Mesothelial cell of epicardium (in vitro differentiated cells): ENCODE data around the gene ATOSB. TPM values are rescaled to one million over a fixed set of nuclear protein-coding genes. Genes with fewer than 3 reads are reported as not detected.
A peak's percentile ranks its signal among the peaks of the same experiment; 100 is the strongest.

Experiments used
- DNase-seq, 2 experiments: peaks; one replicate each; pipeline ENCODE4 v3.0.0; 2021; ENCODE audit warnings: low spot score in 2 of 2; ENCODE audit not compliant: unreplicated experiment in 2 of 2
- H3K27ac Mint-ChIP-seq: 2 replicates; pipeline ENCODE4 v1.8.0; 2021; ENCODE audit warnings: mixed read lengths
- H3K27me3 Mint-ChIP-seq: 2 replicates; pipeline ENCODE4 v1.8.0; 2021; ENCODE audit warnings: low read depth, mixed read lengths
- H3K36me3 Mint-ChIP-seq: 2 replicates; pipeline ENCODE4 v1.8.0; 2021; ENCODE audit warnings: mixed read lengths
- H3K4me1 Mint-ChIP-seq: 2 replicates; pipeline ENCODE4 v1.8.0; 2021; ENCODE audit warnings: mixed read lengths
- H3K4me3 Mint-ChIP-seq: 2 replicates; pipeline ENCODE4 v1.8.0; 2021; ENCODE audit warnings: mild to moderate bottlenecking, moderate library complexity, mixed read lengths
- H3K9me3 Mint-ChIP-seq: 2 replicates; pipeline ENCODE4 v1.8.0; 2021; ENCODE audit warnings: mixed read lengths
- CTCF ChIP-seq: fragments of 200-600 bp; sonication (generic); IDR thresholded peaks from one replicate; pipeline ENCODE4 v1.5.0; 2021; ENCODE audit warnings: antibody characterized with exemption; ENCODE audit not compliant: unreplicated experiment
- total RNA-seq: library from RNA; stranded (reverse); gene quantifications from 3 replicates; pipeline ENCODE4 v1.2.1, GENCODE V29; 2021

Gene ATOSB
- total RNA-seq, 1 donor from 2014 or later: 21.7 TPM

- Mint-ChIP-seq H3K27me3 (no peaks in the 10 kb centered on the region), H3K27ac (peak overlapping the region; percentile 98), H3K4me1 (peaks cover 38% of the 10 kb centered on the region), H3K36me3 (peaks cover 16% of the 10 kb centered on the region), H3K9me3 (no peaks in the 10 kb centered on the region), H3K4me3 (peak overlapping the region; percentile 92)
- TF ChIP-seq CTCF: peak; percentile 29
- peak; percentile 55 to 80 for DNase-seq
These were observed 43.7 kb downstream of the ATOSB start for GRCh38 chr9:35071814-35072460.

- no peaks in the 10 kb centered on the region for H3K9me3 Mint-ChIP-seq
- H3K27ac Mint-ChIP-seq: peak overlapping the region; percentile 98
- TF ChIP-seq CTCF: no peak
- H3K4me3 Mint-ChIP-seq: peak overlapping the region; percentile 92
- peaks cover 21% of the 10 kb centered on the region for H3K36me3 Mint-ChIP-seq
- DNase-seq: no peak
- H3K27me3 Mint-ChIP-seq: no peaks in the 10 kb centered on the region
- peaks cover 38% of the 10 kb centered on the region for H3K4me1 Mint-ChIP-seq
These were observed 44.5 kb downstream of the ATOSB start for GRCh38 chr9:35070823-35071813.

GRCh38 chr9:35069020-35069419 is 46.6 kb downstream of the ATOSB start:
- no peak for DNase-seq
- Mint-ChIP-seq H3K27me3 (no peaks in the 10 kb centered on the region), H3K9me3 (no peaks in the 10 kb centered on the region), H3K27ac (no peak overlapping the region), H3K36me3 (peaks cover 31% of the 10 kb centered on the region), H3K4me3 (peak overlapping the region; percentile 16), H3K4me1 (peaks cover 38% of the 10 kb centered on the region)
- no peak for TF ChIP-seq CTCF

- TF ChIP-seq CTCF: no peak
- Mint-ChIP-seq H3K9me3 (no peaks in the 10 kb centered on the region), H3K27ac (no peak overlapping the region), H3K27me3 (no peaks in the 10 kb centered on the region), H3K4me1 (peaks cover 33% of the 10 kb centered on the region), H3K36me3 (peaks cover 36% of the 10 kb centered on the region), H3K4me3 (no peak overlapping the region)
- no peak for DNase-seq
These were observed 48.6 kb downstream of the ATOSB start for GRCh38 chr9:35067056-35067455.

- TF ChIP-seq CTCF: no peak
- Mint-ChIP-seq H3K9me3 (no peaks in the 10 kb centered on the region), H3K4me1 (no peaks in the 10 kb centered on the region), H3K4me3 (no peak overlapping the region), H3K36me3 (peaks cover 72% of the 10 kb centered on the region), H3K27ac (no peak overlapping the region), H3K27me3 (no peaks in the 10 kb centered on the region)
- DNase-seq: no peak
These were observed 55.0 kb downstream of the ATOSB start for GRCh38 chr9:35060548-35061207.
